ENCODE measurements around the gene SBDS.
"Not testable (repeated sequence)": the region's sequence is repeated elsewhere in the genome, so short reads cannot be mapped to it uniquely, and the experiment has no call there.

Gene SBDS

GRCh38 chr7:67022511-67022910 is 27.1 kb upstream of the SBDS start:
- CTCF ChIA-PET: no interaction called here
- POLR2A ChIA-PET (ENCODE audit: low non-redundant PET): no interaction called here
- no peak overlapping the region for H3K27ac ChIP-seq
- DNase-seq (ENCODE audit: low spot score): no peak
- TF ChIP-seq CTCF (conservative IDR thresholded peaks at IDR 0.05; ENCODE audit: low read depth): no peak

- no peak for TF ChIP-seq CTCF (conservative IDR thresholded peaks at IDR 0.05; ENCODE audit: low read depth)
- no peak overlapping the region for H3K27ac ChIP-seq
- CTCF ChIA-PET: interaction anchor here (0.5 kb wide), 1 partner anchor 753 kb away, joined by 4 read pairs; no protein-coding TSS in a partner anchor
- POLR2A ChIA-PET (ENCODE audit: low non-redundant PET): no interaction called here
- no peak for DNase-seq (ENCODE audit: low spot score)
Measured at GRCh38 chr7:67021260-67021659, 25.9 kb upstream of the SBDS start.

GRCh38 chr7:67019562-67020390 is 24.4 kb upstream of the SBDS start:
- no peak for TF ChIP-seq CTCF (conservative IDR thresholded peaks at IDR 0.05; ENCODE audit: low read depth)
- POLR2A ChIA-PET (ENCODE audit: low non-redundant PET): no interaction called here
- CTCF ChIA-PET: interaction anchor here (0.7 kb wide), 1 partner anchor 1956 kb away, joined by 7 read pairs; no protein-coding TSS in a partner anchor
- no peak for DNase-seq (ENCODE audit: low spot score)
- no peak overlapping the region; the same call in 1 of the 2 replicates for H3K27ac ChIP-seq

GRCh38 chr7:67018940-67019339 is 23.6 kb upstream of the SBDS start:
- POLR2A ChIA-PET (ENCODE audit: low non-redundant PET): no interaction called here
- no peak for TF ChIP-seq CTCF (conservative IDR thresholded peaks at IDR 0.05; ENCODE audit: low read depth)
- CTCF ChIA-PET: no interaction called here
- no peak for DNase-seq (ENCODE audit: low spot score)
- no peak overlapping the region; the same call in 1 of the 2 replicates for H3K27ac ChIP-seq

- POLR2A ChIA-PET (ENCODE audit: low non-redundant PET); DNase-seq (ENCODE audit: low spot score); H3K27ac ChIP-seq; CTCF ChIA-PET: not testable (repeated sequence)
Measured at GRCh38 chr7:67017971-67018370, 22.6 kb upstream of the SBDS start.

- H3K27ac ChIP-seq; DNase-seq (ENCODE audit: low spot score); CTCF ChIA-PET; POLR2A ChIA-PET (ENCODE audit: low non-redundant PET): not testable (repeated sequence)
Measured at GRCh38 chr7:67014076-67014622, 18.8 kb upstream of the SBDS start.

- POLR2A ChIA-PET (ENCODE audit: low non-redundant PET); H3K27ac ChIP-seq; DNase-seq (ENCODE audit: low spot score); CTCF ChIA-PET: not testable (repeated sequence)
Measured at GRCh38 chr7:67009677-67010076, 14.3 kb upstream of the SBDS start.

GRCh38 chr7:67008260-67008659 is 12.9 kb upstream of the SBDS start:
- TF ChIP-seq CTCF (conservative IDR thresholded peaks at IDR 0.05; ENCODE audit: low read depth): no peak
- no peak overlapping the region for H3K27ac ChIP-seq
- ChIA-PET POLR2A (ENCODE audit: low non-redundant PET) (no interaction called here), CTCF (no interaction called here)
- DNase-seq (ENCODE audit: low spot score): no peak

All from RWPE1 (cell line).